ENCODE measurements around the gene ARL4A.

Gene ARL4A

GRCh38 chr7:12725575-12726316 is 38.3 kb downstream of the ARL4A start:
- no peak for DNase-seq (ENCODE audit: low read depth in 2 of 2)

- DNase-seq (ENCODE audit: low read depth in 2 of 2), result no peak
Observed at GRCh38 chr7:12726908-12727307, 39.5 kb downstream of the ARL4A start.

- DNase-seq (ENCODE audit: low read depth in 2 of 2), result no peak
Observed at GRCh38 chr7:12727455-12728191, 40.2 kb downstream of the ARL4A start.

- no peak for DNase-seq (ENCODE audit: low read depth in 2 of 2)
Observed at GRCh38 chr7:12728192-12728538, 40.7 kb downstream of the ARL4A start.

- DNase-seq (ENCODE audit: low read depth in 2 of 2), result no peak
Observed at GRCh38 chr7:12729112-12729511, 41.7 kb downstream of the ARL4A start.

- no peak for DNase-seq (ENCODE audit: low read depth in 2 of 2)
Observed at GRCh38 chr7:12730523-12730922, 43.1 kb downstream of the ARL4A start.

GRCh38 chr7:12731214-12731656 is 43.8 kb downstream of the ARL4A start:
- no peak for DNase-seq (ENCODE audit: low read depth in 2 of 2)

GRCh38 chr7:12731775-12732174 is 44.3 kb downstream of the ARL4A start:
- DNase-seq (ENCODE audit: low read depth in 2 of 2), result no peak

- DNase-seq (ENCODE audit: low read depth in 2 of 2), result no peak
Observed at GRCh38 chr7:12732428-12732827, 45.0 kb downstream of the ARL4A start.

- no peak for DNase-seq (ENCODE audit: low read depth in 2 of 2)
Observed at GRCh38 chr7:12735923-12736322, 48.5 kb downstream of the ARL4A start.

GRCh38 chr7:12737373-12737772 is 49.9 kb downstream of the ARL4A start:
- DNase-seq (ENCODE audit: low read depth in 2 of 2), result no peak

GRCh38 chr7:12737836-12738235 is 50.4 kb downstream of the ARL4A start:
- DNase-seq (ENCODE audit: low read depth in 2 of 2), result no peak

GRCh38 chr7:12738665-12739064 is 51.2 kb downstream of the ARL4A start:
- DNase-seq (ENCODE audit: low read depth in 2 of 2), result no peak
